ENCODE measurements around the gene MLYCD.

DNA sequence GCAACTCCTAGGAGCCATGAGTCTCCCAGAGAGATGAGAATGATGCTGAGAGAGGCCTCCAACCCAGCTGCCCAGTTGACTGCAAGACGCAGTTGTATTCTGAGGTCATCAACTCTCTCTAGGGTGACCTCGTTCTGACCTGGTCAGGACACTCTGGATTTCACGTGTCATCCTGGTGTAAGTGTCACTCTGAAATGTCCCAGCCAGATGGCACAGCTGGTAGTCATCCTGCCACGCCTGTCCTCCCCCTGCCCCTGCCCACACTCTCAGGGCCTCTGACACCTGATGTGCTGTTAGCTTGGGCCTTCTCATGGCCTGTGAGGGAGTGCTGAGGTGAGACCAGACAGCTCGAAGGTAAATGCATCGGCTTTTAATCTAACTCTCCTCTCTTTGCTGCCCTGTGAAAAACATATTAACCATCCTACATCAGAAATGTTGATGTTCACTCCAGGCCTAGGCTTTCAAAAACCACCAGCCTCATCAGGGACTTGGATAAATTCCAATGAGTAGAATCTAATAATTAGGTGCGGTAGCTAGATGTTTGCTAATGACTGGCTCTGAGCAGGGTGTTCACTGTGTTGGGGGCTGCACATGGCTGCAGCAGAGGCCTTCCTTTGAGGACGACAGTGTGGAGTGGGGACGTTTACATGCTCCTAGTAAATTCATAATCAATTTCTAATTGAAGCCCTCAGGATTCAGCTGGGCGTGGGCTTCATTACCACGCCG is 13.8 kb downstream of the MLYCD start:
- TF ChIP-seq, protein P1, sequence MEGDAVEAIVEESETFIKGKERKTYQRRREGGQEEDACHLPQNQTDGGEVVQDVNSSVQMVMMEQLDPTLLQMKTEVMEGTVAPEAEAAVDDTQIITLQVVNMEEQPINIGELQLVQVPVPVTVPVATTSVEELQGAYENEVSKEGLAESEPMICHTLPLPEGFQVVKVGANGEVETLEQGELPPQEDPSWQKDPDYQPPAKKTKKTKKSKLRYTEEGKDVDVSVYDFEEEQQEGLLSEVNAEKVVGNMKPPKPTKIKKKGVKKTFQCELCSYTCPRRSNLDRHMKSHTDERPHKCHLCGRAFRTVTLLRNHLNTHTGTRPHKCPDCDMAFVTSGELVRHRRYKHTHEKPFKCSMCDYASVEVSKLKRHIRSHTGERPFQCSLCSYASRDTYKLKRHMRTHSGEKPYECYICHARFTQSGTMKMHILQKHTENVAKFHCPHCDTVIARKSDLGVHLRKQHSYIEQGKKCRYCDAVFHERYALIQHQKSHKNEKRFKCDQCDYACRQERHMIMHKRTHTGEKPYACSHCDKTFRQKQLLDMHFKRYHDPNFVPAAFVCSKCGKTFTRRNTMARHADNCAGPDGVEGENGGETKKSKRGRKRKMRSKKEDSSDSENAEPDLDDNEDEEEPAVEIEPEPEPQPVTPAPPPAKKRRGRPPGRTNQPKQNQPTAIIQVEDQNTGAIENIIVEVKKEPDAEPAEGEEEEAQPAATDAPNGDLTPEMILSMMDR (IDR thresholded peaks at IDR 0.05; ENCODE audit: insufficient read depth, low read depth, low read length), result no peak
- TF ChIP-seq EZH2 (IDR thresholded peaks at IDR 0.05; ENCODE audit: insufficient read depth, low read length), result no peak

Measured in astrocyte (in vitro differentiated cells and primary cell).